Measurements from ENCODE around the gene NUP42. TPM values are rescaled to one million over a fixed set of nuclear protein-coding genes. Genes with fewer than 3 reads are reported as not detected.
"Not testable (repeated sequence)": the region's sequence is repeated elsewhere in the genome, so short reads cannot be mapped to it uniquely, and the experiment has no call there.

NUP42 gene
- polyA plus RNA-seq, 1 donor (not counting 4 experiments of a cell fraction or from before 2014, with no cell fraction given) = 34.2 TPM

DNA sequence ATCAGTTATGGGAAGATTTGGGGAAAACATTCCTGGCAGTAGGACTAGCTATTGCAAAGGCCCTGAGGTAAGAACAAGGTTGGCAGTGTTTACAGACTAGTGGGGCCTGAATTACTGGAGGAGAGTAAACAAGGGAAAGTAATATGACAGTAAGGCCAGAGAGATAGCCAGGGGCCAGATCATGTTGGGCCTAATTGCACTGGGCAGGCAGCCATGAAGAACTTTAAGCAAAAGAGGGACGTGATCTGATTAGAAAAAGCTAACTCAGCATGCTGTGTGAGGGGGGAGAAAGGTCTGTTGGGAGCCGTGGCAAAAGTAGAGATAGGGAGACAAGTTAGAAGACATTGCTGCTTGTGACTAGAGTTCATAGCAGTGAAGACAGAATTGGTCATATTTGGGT is 9.2 kb downstream of the NUP42 start:
- Histone ChIP-seq H3K9ac (ENCODE audit: control insufficient read depth, extremely low read depth, insufficient read depth, low read length) (no peak overlapping the region), H3K4me3 (ENCODE audit: control insufficient read depth in 2 of 3, extremely low read depth in 1 of 3, insufficient read depth in 2 of 3, low read depth in 1 of 3, low read length in 3 of 3) (no peak overlapping the region), H4K20me1 (ENCODE audit: control insufficient read depth, extremely low read depth, insufficient read depth, low read length) (no peaks in the 10 kb centered on the region), H3K9me3 (ENCODE audit: control insufficient read depth, low read depth, low read length) (no peaks in the 10 kb centered on the region), H3K4me2 (ENCODE audit: control insufficient read depth, extremely low read depth, insufficient read depth, low read depth, low read length) (no peak overlapping the region), H3K4me1 (ENCODE audit: control insufficient read depth, extremely low read depth, insufficient read depth, low read length) (no peaks in the 10 kb centered on the region), H3K27me3 (ENCODE audit: control insufficient read depth, extremely low read depth, insufficient read depth, low read length) (no peaks in the 10 kb centered on the region), H2AFZ (ENCODE audit: control insufficient read depth, low read length) (no peak overlapping the region), H3K9me1 (ENCODE audit: control insufficient read depth, extremely low read depth, insufficient read depth, low read length) (no peaks in the 10 kb centered on the region), H3K79me2 (ENCODE audit: control insufficient read depth, insufficient read depth, low read length) (peaks cover 17% of the 10 kb centered on the region), H3K36me3 (ENCODE audit: control insufficient read depth in 2 of 2, extremely low read depth in 1 of 2, insufficient read depth in 2 of 2, low read length in 2 of 2) (peaks cover 11 to 30% of the 10 kb centered on the region in 2 experiments), H3K27ac (ENCODE audit: control insufficient read depth, insufficient read depth, low read length) (no peak overlapping the region)
- dilution Hi-C loops (cut with MboI; ENCODE audit: extremely low pct_ligation_motif_present, low sequenced_read_pairs) = no loop called here
- FAIRE-seq (no peak), DNase-seq (ENCODE audit: low read depth, low spot score) (no peak)
- no peak for TF ChIP-seq EZH2 (IDR thresholded peaks at IDR 0.05; ENCODE audit: low read length)
- TF ChIP-seq, protein P1, sequence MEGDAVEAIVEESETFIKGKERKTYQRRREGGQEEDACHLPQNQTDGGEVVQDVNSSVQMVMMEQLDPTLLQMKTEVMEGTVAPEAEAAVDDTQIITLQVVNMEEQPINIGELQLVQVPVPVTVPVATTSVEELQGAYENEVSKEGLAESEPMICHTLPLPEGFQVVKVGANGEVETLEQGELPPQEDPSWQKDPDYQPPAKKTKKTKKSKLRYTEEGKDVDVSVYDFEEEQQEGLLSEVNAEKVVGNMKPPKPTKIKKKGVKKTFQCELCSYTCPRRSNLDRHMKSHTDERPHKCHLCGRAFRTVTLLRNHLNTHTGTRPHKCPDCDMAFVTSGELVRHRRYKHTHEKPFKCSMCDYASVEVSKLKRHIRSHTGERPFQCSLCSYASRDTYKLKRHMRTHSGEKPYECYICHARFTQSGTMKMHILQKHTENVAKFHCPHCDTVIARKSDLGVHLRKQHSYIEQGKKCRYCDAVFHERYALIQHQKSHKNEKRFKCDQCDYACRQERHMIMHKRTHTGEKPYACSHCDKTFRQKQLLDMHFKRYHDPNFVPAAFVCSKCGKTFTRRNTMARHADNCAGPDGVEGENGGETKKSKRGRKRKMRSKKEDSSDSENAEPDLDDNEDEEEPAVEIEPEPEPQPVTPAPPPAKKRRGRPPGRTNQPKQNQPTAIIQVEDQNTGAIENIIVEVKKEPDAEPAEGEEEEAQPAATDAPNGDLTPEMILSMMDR (optimal IDR thresholded peaks at IDR 0.05 in 1 of 3, IDR thresholded peaks at IDR 0.05 in 1 of 3, conservative IDR thresholded peaks at IDR 0.05 in 1 of 3; ENCODE audit: extremely low read depth in 1 of 3, insufficient read depth in 2 of 3, low read length in 3 of 3) = no peak

DNA sequence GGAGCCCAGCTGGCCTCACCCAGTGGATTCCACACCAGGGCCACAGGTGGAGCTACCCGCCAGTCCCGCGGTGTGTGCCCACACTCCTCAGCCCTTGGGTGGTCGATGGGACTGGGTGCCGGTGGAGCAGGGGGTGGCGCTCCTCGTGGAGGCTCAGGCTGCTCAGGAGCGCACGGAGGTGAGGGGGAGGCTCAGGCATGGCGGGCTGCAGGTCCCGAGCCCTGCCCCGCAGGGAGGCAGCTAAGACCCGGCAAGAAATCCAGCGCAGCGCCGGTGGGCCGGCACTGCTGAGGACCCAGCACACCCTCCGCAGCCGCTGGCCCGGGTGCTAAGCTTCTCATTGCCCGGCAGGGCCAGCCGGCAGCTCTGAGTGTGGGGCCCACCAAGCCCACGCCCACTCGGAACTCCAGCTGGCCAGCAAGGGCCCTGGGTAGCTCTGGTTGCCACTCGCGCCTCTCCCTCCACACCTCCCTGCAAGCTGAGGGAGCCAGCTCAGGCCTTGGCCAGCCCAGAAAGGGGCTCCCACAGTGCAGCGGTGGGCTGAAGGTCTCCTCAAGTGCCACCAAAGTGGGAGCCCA is 11.9 kb downstream of the NUP42 start:
- peaks cover 5 to 27% of the 10 kb centered on the region in 2 experiments for H3K36me3 ChIP-seq (ENCODE audit: control insufficient read depth in 2 of 2, extremely low read depth in 1 of 2, insufficient read depth in 2 of 2, low read length in 2 of 2)
- FAIRE-seq; H2AFZ ChIP-seq (ENCODE audit: control insufficient read depth, low read length); H3K4me3 ChIP-seq (ENCODE audit: control insufficient read depth in 2 of 3, extremely low read depth in 1 of 3, insufficient read depth in 2 of 3, low read depth in 1 of 3, low read length in 3 of 3); H3K79me2 ChIP-seq (ENCODE audit: control insufficient read depth, insufficient read depth, low read length); dilution Hi-C loops (cut with MboI; ENCODE audit: extremely low pct_ligation_motif_present, low sequenced_read_pairs); H3K9me3 ChIP-seq (ENCODE audit: control insufficient read depth, low read depth, low read length); H3K27ac ChIP-seq (ENCODE audit: control insufficient read depth, insufficient read depth, low read length); H3K9me1 ChIP-seq (ENCODE audit: control insufficient read depth, extremely low read depth, insufficient read depth, low read length); H3K9ac ChIP-seq (ENCODE audit: control insufficient read depth, extremely low read depth, insufficient read depth, low read length); H4K20me1 ChIP-seq (ENCODE audit: control insufficient read depth, extremely low read depth, insufficient read depth, low read length); H3K27me3 ChIP-seq (ENCODE audit: control insufficient read depth, extremely low read depth, insufficient read depth, low read length); H3K4me2 ChIP-seq (ENCODE audit: control insufficient read depth, extremely low read depth, insufficient read depth, low read depth, low read length); DNase-seq (ENCODE audit: low read depth, low spot score); H3K4me1 ChIP-seq (ENCODE audit: control insufficient read depth, extremely low read depth, insufficient read depth, low read length): not testable (repeated sequence)

DNA sequence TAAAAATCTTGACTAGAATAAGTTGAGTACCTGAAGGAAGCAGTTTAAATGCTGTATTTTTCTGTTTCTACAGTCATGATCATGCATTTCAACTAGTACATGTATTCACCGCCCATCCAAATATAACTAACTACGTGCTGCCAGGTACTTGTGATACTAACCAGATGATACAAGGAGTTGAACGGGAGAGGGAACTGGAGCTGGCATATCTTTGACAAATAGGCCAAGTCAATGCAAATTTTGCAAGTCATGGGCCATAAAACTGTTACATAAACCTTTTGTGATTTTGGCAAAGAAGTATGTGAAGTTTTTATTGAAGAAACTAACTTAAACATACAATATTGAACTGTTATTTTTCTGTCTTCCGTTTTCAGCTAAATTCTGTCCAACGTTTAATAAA is 14.5 kb downstream of the NUP42 start:
- H3K36me3 ChIP-seq (ENCODE audit: control insufficient read depth in 2 of 2, extremely low read depth in 1 of 2, insufficient read depth in 2 of 2, low read length in 2 of 2) = peaks cover 10 to 23% of the 10 kb centered on the region in 2 experiments
- TF ChIP-seq, protein P1 (optimal IDR thresholded peaks at IDR 0.05 in 1 of 3, IDR thresholded peaks at IDR 0.05 in 1 of 3, conservative IDR thresholded peaks at IDR 0.05 in 1 of 3; ENCODE audit: extremely low read depth in 1 of 3, insufficient read depth in 2 of 3, low read length in 3 of 3) = no peak
- TF ChIP-seq EZH2 (IDR thresholded peaks at IDR 0.05; ENCODE audit: low read length) = no peak

DNA sequence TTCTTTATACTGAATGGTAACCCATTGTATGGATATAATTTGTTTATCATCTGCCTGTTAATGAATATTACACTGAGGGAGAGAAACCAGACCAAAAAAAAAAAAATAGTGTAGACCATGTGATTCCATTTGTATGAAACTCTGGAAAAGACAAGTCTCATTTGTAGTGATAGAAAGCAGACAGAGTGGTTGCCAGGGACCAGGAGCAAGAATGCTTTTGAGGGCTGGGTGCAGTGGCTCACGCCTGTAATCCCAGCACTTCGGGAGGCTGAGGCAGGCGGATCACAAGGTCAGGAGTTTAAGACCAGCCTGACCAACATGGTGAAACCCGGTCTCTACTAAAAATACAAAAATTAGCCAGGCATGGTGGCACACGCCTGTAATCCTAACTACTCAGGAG is 15.9 kb downstream of the NUP42 start:
- H3K9ac ChIP-seq (ENCODE audit: control insufficient read depth, extremely low read depth, insufficient read depth, low read length); H3K27ac ChIP-seq (ENCODE audit: control insufficient read depth, insufficient read depth, low read length); FAIRE-seq; DNase-seq (ENCODE audit: low read depth, low spot score); H4K20me1 ChIP-seq (ENCODE audit: control insufficient read depth, extremely low read depth, insufficient read depth, low read length); H3K9me3 ChIP-seq (ENCODE audit: control insufficient read depth, low read depth, low read length); H3K27me3 ChIP-seq (ENCODE audit: control insufficient read depth, extremely low read depth, insufficient read depth, low read length); H3K79me2 ChIP-seq (ENCODE audit: control insufficient read depth, insufficient read depth, low read length); H3K4me3 ChIP-seq (ENCODE audit: control insufficient read depth in 2 of 3, extremely low read depth in 1 of 3, insufficient read depth in 2 of 3, low read depth in 1 of 3, low read length in 3 of 3); H3K9me1 ChIP-seq (ENCODE audit: control insufficient read depth, extremely low read depth, insufficient read depth, low read length); H3K4me1 ChIP-seq (ENCODE audit: control insufficient read depth, extremely low read depth, insufficient read depth, low read length); dilution Hi-C loops (cut with MboI; ENCODE audit: extremely low pct_ligation_motif_present, low sequenced_read_pairs); H3K4me2 ChIP-seq (ENCODE audit: control insufficient read depth, extremely low read depth, insufficient read depth, low read depth, low read length); H2AFZ ChIP-seq (ENCODE audit: control insufficient read depth, low read length): not testable (repeated sequence)
- peaks cover 9 to 18% of the 10 kb centered on the region in 2 experiments for H3K36me3 ChIP-seq (ENCODE audit: control insufficient read depth in 2 of 2, extremely low read depth in 1 of 2, insufficient read depth in 2 of 2, low read length in 2 of 2)

More for the DNA sequence above, 14.5 kb downstream of the NUP42 start:
- Histone ChIP-seq H3K9me3 (ENCODE audit: control insufficient read depth, low read depth, low read length) (no peaks in the 10 kb centered on the region), H3K9me1 (ENCODE audit: control insufficient read depth, extremely low read depth, insufficient read depth, low read length) (no peaks in the 10 kb centered on the region), H3K4me1 (ENCODE audit: control insufficient read depth, extremely low read depth, insufficient read depth, low read length) (no peaks in the 10 kb centered on the region), H3K27me3 (ENCODE audit: control insufficient read depth, extremely low read depth, insufficient read depth, low read length) (no peaks in the 10 kb centered on the region), H3K9ac (ENCODE audit: control insufficient read depth, extremely low read depth, insufficient read depth, low read length) (no peak overlapping the region), H3K79me2 (ENCODE audit: control insufficient read depth, insufficient read depth, low read length) (peaks cover under 1% of the 10 kb centered on the region), H3K4me2 (ENCODE audit: control insufficient read depth, extremely low read depth, insufficient read depth, low read depth, low read length) (no peak overlapping the region), H2AFZ (ENCODE audit: control insufficient read depth, low read length) (no peak overlapping the region), H3K27ac (ENCODE audit: control insufficient read depth, insufficient read depth, low read length) (no peak overlapping the region), H4K20me1 (ENCODE audit: control insufficient read depth, extremely low read depth, insufficient read depth, low read length) (no peaks in the 10 kb centered on the region), H3K4me3 (ENCODE audit: control insufficient read depth in 2 of 3, extremely low read depth in 1 of 3, insufficient read depth in 2 of 3, low read depth in 1 of 3, low read length in 3 of 3) (no peak overlapping the region)
- no peak for FAIRE-seq
- DNase-seq (ENCODE audit: low read depth, low spot score) = no peak
- dilution Hi-C loops (cut with MboI; ENCODE audit: extremely low pct_ligation_motif_present, low sequenced_read_pairs) = no loop called here

Data from keratinocyte (primary cell).